ENCODE measurements around the gene SPRR2B.

GRCh38 chr1:153035211-153035610 lies 36.2 kb downstream of the SPRR2B start:
- no peak for TF ChIP-seq POLR2A (IDR thresholded peaks at IDR 0.05)
- TF ChIP-seq EP300 (IDR thresholded peaks at IDR 0.05): no peak
- no peak for TF ChIP-seq CTCF (IDR thresholded peaks at IDR 0.05)
